ENCODE data around the gene TSC1. TPM values are rescaled to one million over a fixed set of nuclear protein-coding genes. Genes with fewer than 3 reads are reported as not detected.

Gene TSC1
- total RNA-seq, 1 donor from 2014 or later = 50.9 TPM

DNA sequence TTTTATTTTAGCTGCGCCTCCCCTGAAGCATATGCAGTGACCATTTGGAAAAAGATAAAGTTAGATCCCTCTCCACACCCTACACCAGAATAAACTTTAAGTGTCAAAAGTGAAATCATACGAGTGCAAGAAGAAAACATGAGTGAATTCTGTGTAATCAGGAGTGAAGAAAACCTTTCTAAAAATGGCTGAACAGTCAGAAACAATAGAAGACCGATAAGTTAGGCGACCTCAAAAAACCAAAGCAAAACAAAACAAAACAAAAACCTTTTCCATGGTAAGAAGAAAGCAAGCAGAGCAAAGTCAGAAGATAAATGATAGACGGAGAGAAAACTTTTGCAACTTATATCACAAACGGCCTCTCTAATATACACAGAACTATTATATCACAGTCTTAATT is 16.6 kb upstream of the TSC1 start:
- DNase-seq (no peak), ATAC-seq (no peak)
- no peak overlapping the region for H3K4me3 ChIP-seq
- no peak overlapping the region for H3K27ac ChIP-seq
- TF ChIP-seq, protein P1, sequence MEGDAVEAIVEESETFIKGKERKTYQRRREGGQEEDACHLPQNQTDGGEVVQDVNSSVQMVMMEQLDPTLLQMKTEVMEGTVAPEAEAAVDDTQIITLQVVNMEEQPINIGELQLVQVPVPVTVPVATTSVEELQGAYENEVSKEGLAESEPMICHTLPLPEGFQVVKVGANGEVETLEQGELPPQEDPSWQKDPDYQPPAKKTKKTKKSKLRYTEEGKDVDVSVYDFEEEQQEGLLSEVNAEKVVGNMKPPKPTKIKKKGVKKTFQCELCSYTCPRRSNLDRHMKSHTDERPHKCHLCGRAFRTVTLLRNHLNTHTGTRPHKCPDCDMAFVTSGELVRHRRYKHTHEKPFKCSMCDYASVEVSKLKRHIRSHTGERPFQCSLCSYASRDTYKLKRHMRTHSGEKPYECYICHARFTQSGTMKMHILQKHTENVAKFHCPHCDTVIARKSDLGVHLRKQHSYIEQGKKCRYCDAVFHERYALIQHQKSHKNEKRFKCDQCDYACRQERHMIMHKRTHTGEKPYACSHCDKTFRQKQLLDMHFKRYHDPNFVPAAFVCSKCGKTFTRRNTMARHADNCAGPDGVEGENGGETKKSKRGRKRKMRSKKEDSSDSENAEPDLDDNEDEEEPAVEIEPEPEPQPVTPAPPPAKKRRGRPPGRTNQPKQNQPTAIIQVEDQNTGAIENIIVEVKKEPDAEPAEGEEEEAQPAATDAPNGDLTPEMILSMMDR (IDR thresholded peaks at IDR 0.05) = no peak
- no peaks in the 10 kb centered on the region for H3K36me3 ChIP-seq
- peaks cover 6% of the 10 kb centered on the region for H3K27me3 ChIP-seq (ENCODE audit: low read depth)
- intact Hi-C loops (cut with DNase I) = no loop called here
- peaks cover under 1% of the 10 kb centered on the region for H3K9me3 ChIP-seq
- no peaks in the 10 kb centered on the region for H3K4me1 ChIP-seq

DNA sequence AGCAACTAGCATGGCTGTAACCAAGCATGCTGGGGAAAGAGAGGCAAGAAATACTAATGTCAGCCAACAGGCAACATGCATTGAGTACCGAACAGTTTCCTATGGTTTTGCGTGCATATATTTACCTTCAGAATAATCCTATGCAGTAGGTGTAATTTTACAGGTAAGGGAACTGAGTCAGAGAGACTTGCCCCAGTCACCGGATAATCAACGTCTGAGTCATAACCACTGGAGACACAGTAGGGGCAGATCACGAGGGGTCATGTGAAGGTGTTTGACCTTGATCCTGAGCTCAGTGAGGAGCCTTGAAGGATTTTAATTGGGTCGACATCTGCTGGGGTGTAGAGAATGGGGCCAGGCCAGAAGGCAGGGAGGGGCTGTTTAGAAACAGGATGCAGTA is 13.4 kb upstream of the TSC1 start:
- ATAC-seq (no peak), DNase-seq (no peak)
- TF ChIP-seq, protein P1 (IDR thresholded peaks at IDR 0.05) = no peak
- Histone ChIP-seq H3K36me3 (no peaks in the 10 kb centered on the region), H3K4me3 (no peak overlapping the region), H3K4me1 (no peaks in the 10 kb centered on the region), H3K27me3 (ENCODE audit: low read depth) (no peaks in the 10 kb centered on the region), H3K9me3 (peaks cover 14% of the 10 kb centered on the region), H3K27ac (no peak overlapping the region)
- intact Hi-C loops (cut with DNase I) = no loop called here

DNA sequence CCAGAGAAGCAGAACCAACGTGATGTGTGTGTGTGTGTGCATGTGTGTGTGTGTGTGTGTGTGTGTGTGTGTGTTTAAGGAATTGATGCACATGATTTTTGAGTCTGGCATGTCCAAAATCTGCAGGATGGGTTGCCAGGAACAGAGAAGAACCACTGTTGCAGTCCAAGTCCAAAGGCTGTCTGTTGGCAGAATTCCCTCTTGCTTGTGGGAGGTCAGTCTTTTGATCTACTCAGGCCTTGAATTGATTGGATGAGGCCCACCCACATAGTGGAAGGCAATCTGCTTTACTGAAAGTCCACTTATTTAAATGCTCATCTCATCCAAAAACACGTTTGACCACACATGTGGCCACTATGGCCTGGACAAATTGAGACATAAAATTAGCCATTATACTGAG is 11.4 kb upstream of the TSC1 start:
- Histone ChIP-seq H3K27ac (no peak overlapping the region), H3K36me3 (no peaks in the 10 kb centered on the region), H3K27me3 (ENCODE audit: low read depth) (no peaks in the 10 kb centered on the region), H3K4me1 (no peaks in the 10 kb centered on the region), H3K9me3 (peaks cover 14% of the 10 kb centered on the region), H3K4me3 (no peak overlapping the region)
- intact Hi-C loops (cut with DNase I) = no loop called here
- DNase-seq = no peak
- TF ChIP-seq, protein P1 (IDR thresholded peaks at IDR 0.05) = no peak
- no peak for ATAC-seq

DNA sequence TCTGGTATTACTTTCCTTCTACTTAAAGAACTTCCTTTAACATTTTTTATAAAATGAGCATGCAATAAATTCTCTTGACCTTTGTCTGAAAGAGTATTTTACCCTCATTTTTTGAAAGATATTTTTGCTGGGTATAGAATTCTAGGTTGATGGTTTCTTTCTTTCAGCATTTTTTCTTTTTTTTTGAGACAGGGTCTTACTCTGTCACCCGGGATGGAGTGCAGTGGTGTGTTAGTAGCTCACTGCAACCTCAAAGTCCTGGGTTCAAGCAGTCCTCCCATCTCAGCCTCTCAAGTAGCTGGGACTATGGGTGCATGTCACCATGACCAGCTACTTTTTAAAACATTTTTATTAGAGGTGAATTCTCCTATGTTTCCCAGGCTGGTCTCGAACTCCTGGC is 10.7 kb upstream of the TSC1 start:
- intact Hi-C loops (cut with DNase I) = no loop called here
- ATAC-seq (no peak), DNase-seq (no peak)
- TF ChIP-seq, protein P1 (IDR thresholded peaks at IDR 0.05) = no peak
- no peaks in the 10 kb centered on the region for H3K36me3 ChIP-seq
- H3K27me3 ChIP-seq (ENCODE audit: low read depth) = no peaks in the 10 kb centered on the region
- no peak overlapping the region for H3K27ac ChIP-seq
- H3K9me3 ChIP-seq = peaks cover 14% of the 10 kb centered on the region
- H3K4me1 ChIP-seq = no peaks in the 10 kb centered on the region
- H3K4me3 ChIP-seq = no peak overlapping the region

DNA sequence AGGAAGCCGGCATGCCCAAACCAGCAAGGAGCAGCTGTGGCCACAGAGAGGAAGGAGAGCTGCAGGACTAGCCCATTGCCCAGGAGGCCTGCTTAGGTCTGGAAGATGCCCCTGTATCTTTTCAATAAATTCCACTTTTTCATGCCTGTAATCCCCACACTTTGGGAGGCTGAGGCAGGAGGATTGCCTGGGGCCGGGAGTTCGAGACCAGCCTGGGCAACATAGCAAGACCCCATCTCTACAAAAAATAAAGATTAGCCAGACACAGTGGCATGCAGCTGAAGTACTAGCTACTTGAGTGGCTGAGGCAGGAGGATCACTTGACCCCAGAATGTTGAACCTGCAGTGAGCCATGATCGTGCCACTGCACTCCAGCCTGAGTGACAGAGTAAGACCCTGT is 5.3 kb upstream of the TSC1 start:
- no peak overlapping the region for H3K27ac ChIP-seq
- no peak overlapping the region for H3K4me3 ChIP-seq
- intact Hi-C loops (cut with DNase I) = no loop called here
- TF ChIP-seq, protein P1 (IDR thresholded peaks at IDR 0.05) = no peak
- peaks cover 6% of the 10 kb centered on the region for H3K4me1 ChIP-seq
- DNase-seq = no peak
- H3K9me3 ChIP-seq = peaks cover 3% of the 10 kb centered on the region
- H3K36me3 ChIP-seq = no peaks in the 10 kb centered on the region
- ATAC-seq = no peak
- H3K27me3 ChIP-seq (ENCODE audit: low read depth) = no peaks in the 10 kb centered on the region
